Stimulated activated CD4-positive, alpha-beta T cell treated with anti-CD3 and anti-CD28 coated beads, TNF-alpha, amount 100 ng/mL, for 4 hours (primary cell): ENCODE results near the gene PRICKLE3.
A peak's percentile ranks its signal among the peaks of the same experiment; 100 is the strongest.

Source experiments
- DNase-seq, 3 experiments: peaks; one replicate each; pipeline ENCODE4 v3.0.0-alpha.2; 2020; ENCODE audit warnings: low read depth in 3 of 3

The PRICKLE3 gene, protein sequence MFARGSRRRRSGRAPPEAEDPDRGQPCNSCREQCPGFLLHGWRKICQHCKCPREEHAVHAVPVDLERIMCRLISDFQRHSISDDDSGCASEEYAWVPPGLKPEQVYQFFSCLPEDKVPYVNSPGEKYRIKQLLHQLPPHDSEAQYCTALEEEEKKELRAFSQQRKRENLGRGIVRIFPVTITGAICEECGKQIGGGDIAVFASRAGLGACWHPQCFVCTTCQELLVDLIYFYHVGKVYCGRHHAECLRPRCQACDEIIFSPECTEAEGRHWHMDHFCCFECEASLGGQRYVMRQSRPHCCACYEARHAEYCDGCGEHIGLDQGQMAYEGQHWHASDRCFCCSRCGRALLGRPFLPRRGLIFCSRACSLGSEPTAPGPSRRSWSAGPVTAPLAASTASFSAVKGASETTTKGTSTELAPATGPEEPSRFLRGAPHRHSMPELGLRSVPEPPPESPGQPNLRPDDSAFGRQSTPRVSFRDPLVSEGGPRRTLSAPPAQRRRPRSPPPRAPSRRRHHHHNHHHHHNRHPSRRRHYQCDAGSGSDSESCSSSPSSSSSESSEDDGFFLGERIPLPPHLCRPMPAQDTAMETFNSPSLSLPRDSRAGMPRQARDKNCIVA

DNA sequence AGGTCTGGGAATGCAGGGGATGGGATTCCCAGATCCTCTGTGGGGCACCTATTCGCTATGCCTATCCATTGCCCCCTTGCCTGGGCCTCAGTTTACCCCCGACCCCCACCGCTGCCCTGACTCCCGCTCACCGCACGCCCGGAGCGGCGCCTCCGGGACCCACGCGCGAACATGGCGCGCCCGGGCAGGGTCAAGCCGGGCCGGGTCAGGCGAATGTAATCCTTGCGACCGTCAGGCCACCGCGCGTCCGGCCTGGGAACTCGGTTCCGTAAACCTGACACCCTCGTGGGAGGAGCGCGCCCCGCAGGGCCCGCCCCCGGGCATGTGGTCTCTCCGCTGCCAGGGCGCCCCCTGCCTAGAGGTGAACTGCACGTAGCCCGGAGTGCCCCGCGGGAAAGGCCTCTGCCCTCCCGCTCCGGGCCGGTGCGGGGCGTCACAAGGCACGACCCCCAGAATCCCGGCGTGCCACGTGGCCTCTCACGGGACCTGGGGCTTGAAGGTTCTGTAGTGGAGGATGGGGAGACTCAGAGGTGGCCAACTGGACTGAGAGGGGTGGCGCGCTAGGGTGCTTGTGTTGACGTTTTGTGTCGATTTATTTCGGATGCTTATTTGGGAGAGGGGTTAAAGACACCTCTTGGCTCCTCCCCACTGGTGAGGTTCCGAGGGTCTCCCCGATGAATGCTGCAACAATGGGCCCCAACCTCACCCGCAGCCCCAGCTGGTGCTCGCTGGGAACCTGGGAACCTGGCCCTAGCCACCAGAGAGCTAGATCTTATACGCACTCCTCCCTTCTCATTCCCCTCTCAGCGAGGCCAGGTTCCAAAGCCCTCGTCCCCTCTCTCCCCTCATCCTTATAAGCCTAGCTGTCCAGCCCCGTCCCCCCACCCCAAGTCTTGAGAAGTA, at the start of gene PRICKLE3:
TSS of gene PRICKLE3 (minus strand) at position 249 of the 903 bp plus-strand sequence. CDS start at position 173, 76 bp downstream.
- peak; percentile 51 to 56 (median 54) for DNase-seq

DNA sequence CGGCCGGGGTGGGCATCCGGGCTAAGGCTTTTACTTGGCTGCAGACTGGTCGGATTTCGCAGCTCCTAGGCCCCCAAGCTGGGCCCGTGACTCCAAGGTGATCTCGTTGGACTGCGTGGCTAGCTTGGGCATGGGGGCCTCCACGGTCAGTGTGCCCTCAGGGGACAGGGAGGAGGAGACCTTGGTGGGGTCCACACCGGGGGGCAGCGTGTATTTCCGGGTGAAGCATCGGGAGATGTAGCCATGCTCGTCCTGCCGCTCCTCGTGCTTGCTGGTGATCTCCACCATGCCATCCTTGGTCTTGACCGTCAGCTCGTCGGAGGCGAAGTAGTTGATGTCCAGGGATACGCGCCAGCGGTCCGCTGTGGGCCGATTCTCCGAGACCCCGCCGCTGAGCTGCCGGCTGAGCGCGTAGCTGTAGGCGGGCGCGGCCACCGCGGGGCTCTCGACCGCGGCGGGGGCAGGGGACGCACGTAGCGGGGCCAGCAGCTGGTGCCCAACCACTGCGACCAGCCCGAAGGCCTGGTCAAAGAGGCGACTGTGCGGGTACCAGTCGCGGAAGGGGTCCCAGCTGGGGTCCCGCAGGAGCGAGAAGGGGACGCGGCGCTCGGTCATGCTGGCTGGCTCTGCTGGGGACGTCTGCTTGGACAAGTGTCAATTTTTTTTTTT, 47.8 kb upstream of the PRICKLE3 start:
- DNase-seq, result no peak

DNA sequence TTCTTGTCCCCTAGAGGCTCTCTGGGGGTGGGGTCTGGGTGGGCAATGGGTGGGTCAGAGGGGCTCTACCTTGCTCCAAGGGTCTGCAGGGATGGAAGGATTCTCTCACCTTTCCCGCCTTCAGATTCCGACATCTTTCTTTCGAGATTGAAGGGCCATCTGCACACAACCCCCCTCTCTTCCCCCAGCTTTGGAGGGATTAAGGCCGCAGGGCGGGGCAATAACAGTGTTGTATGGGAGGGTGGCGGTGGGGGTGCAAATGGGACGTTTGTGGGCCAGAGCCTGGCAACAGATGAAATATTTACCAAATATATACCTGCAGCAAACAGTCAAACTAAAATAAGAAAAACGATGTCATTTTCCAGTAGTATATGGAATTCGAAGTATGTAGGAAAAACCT, 47.0 kb upstream of the PRICKLE3 start, which contains the start of gene CACNA1F:
TSS of gene CACNA1F (minus strand) at position 165 of the 400 bp plus-strand sequence. CDS start at position 134, 31 bp downstream.
- DNase-seq, result no peak

DNA sequence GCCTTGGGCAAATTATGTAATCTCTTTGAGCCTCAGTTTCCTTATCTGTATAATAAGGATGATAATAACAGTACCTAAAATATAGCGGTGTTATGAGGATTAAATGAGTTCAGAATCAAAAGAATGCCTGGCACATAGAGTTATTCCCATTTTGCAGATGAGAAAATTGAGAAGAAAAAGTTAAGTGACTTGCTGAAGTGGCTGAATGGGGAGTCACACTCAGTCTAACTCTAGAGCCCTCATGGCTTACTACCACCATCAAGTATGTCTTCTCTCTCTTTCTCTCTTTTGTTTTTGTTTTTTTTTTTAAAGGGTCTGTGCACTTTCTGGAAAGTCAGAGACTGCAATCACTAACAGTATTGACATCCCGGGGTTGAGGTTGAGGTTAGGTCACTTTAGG, 46.4 kb upstream of the PRICKLE3 start:
- no peak for DNase-seq

DNA sequence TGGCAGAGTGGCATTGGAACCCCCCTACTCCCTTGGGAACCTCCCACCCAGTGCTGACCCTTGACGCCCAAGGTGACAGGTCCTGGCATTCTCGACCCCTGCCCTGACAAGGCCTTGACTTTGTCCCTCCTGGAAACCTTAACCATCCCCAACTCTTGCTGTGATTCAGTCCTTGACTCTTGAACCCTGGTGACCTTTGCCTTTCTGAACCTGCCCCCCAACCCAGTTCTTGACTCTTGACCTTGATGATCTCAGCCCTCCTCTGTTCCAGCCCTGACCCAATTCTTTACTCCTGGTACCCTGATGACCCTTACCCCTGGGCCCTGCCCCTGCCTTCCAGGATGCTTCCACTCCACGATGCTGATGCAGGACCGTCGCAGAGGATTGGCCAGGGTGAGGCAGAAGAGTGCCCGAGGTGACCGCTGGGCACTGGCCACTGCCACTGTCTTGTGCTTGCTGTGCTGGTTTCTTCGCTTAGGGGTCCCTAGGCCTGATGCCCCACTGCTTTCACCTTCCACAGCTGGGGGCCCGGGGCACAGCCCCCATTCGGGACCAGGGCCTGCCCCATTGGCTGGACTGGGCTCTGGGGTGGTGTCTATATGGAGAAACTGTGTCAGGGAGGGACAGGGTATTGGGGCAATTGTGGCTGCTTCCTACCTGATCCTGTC, 45.3 kb upstream of the PRICKLE3 start:
- no peak for DNase-seq

DNA sequence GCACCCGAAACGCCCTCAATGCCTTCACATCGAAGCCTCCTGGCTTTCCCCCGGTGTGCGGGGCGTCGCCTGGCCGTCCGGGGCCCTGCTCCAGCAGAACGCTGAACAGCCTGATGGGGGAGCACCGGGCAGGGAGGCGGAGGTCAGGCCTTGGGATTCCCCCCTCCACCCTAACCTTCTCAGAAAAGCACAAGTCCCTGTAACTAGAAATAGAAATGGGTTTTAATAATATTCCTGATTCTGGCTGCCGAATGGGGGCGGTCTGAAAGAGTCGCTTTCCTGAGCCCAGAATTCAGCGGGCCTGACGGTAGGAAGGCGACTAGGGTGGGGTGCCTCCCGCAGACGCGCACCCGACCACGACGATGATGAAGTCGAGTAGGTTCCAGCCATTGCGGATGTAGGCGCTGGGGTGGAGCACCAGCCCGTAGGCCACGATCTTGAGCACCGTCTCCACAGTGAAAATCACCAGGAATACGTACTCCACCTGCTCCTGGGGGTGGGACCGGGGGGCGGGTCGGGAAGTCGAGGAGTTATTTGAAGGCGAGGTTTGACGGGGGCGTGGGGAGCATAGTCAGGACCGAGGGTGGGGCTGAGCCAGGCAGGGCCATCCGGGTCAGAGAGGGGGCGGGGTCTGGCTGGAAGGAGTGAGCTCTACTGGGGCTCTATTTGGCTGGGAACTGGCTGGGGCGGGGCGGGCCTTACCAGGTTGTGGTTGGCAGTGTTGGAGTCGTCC, 44.5 kb upstream of the PRICKLE3 start:
- DNase-seq, result peak in 2 of 3 experiments; percentile 14 to 33

DNA sequence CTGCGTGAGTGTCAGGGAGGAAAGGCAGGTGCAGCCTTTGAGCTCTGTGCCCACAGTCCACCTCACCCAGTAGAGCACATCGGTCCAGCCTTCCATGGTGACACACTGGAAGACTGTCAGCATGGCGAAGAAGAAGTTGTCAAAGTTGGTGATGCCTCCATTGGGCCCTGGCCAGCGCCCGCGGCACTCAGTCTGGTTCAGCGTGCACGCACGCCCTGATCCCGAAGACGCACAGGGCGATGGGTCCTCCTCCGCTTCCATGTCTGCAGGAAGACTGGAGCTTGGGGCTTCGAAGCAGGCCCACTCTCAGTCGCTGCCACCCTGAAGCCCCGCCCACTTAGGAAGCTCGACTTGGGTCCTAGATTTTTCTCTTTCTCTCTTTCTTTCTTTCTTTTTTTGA, 42.0 kb upstream of the PRICKLE3 start:
- no peak for DNase-seq

DNA sequence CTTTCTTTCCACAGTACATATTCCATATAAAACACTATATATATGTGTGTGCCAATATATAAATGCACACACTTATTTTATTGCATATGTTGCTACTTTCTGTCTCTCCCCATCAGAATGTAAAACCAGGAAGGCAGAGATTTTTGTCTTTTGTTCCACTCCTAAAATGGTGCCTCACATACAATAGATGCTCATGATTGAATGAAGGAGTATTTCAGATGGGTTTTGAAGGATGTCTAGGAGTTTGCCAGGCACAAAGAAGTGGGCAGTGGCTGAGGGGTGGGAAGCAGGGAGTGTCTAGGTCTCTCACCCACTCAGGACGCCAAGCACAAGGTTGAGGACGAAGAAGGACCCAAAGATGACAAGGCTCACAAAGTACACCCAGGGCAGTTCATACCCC, 41.6 kb upstream of the PRICKLE3 start:
- DNase-seq, result no peak

DNA sequence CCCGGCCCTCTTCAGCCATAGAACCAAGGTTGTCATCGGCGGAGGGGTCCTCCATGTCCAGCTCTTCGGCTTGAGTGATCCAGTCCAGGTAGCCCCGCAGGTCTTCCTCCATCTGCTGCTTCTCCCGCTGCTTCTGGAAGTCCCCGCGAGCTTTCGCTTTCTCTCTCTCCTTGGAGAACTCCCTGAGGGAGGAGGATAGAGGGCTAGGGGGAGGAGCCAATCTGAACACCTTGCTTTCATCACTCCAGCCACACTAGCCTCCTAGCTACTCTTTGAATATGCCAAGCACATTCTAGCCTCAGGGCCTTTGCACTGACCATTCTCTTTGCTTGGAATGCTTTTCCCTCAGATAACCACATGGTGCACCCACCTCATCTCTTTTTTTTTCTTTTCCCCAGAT, 40.8 kb upstream of the PRICKLE3 start:
- DNase-seq, result no peak

DNA sequence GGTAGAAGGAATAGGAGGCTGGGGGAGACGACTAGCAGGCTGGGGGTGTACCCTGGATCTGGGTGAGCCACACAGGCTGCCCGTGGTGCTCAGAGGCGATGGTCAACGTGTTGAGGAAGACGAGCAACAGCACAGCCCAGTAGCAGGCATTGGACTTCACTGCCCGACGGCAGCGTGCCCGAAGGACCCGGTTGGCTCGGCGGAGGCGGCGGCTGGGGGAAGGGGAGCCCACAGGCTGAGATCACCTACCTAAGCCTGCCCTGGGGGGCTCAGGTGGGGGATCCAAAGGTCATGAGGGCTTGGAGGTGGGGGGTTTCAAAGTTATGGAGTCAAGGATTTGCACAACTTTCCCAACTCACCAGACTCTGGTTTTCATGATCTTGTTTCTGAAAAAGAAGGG, 39.7 kb upstream of the PRICKLE3 start:
- DNase-seq, result no peak

DNA sequence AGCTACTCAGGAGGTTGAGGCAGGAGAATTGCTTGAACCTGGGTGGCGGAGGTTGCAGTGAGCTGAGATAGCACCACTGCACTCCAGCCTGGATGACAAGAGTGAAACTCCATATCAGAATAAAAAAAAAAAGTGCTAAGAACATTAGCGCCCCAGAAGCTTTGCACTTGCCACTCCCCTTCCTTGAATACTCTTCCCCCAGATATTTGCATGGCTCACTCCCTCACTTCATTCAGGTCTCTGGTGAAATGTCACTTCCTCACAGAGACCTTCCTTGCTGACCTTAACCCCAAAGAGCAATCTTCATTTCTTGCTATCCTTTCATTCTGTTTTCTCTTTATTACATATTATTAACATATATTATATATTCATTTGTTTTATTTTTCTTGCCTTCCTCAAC, 35.7 kb upstream of the PRICKLE3 start:
- DNase-seq, result no peak

DNA sequence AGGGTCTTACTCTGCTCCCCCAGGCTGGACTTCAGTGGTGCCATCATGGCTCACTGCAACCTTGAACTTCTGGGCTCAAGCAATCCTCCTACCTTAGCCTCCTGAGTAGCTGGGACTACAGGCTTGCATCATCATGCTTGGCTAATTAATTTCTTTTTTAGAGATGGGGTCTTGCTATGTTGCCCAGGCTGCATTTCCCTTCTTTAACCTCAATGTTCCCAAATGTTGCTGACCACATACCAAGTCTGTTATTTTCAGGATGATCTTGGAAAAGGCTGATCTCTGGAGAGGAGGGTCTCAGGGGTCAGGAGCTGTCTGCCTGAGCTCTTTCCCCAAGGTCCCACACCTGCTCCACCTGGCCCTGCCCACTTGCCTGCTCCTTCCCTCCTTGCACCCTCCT, 33.9 kb upstream of the PRICKLE3 start:
- no peak for DNase-seq

DNA sequence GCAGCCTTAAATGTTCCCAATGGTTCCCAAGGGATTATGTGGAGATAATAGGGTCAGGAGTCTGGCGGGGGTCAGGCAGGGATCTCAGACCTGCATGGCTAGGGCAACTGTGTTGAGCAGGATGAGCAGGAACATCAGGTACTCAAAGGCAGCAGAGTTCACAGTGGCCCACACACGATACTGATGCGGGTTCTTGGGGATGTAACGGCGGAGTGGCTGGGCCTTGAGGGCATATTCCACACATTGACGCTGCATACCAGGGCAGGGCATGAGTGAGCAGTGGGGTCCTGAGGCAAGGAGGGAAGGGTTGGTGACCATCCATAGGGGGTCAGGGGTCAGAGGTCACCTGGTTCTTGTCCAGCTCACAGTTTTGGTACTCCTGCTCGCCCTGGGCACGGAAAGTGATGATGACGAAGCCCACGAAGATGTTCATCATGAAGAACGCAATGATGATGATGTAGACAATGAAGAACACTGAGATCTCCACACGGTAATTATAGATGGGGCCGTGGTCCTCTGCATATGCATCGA, 28.9 kb upstream of the PRICKLE3 start:
- no peak for DNase-seq

DNA sequence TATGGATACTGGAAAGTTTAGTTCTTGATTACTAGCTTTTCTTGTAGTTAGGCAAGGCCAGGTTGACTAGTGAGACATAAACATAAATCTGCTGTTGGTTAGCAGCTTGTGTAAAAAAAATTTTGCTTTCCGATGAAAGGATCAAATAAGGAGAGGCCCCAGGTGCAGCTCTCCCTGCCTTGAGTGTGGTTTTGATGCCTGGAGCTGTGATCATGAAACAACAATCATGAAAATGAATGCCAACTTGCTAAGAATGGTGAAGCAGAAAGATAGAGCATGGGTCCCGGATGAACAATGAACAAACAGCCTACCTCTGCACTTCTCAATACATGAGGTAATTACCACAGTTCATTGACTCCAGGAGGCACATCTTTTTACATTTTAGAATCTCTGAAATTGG, 28.2 kb upstream of the PRICKLE3 start:
- no peak for DNase-seq

DNA sequence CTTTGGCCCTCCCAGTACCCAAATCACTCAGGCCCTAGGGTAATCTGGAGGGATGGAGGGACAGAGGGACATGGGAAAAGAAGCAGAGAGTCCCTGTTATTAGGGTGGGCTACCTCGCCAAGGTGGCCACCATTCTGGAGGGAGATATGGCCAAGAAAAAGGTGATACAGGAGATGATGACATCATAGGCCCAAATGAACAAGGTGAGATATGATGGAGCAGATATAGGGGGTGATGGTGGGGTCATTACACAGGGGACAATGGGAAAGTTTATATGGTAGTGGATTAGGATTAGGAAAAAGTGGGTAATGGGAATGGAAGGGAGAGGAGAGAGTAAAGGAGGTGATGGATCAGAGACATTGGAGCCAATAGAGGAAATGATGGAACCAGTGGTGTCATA, 26.7 kb upstream of the PRICKLE3 start:
- DNase-seq, result no peak

DNA sequence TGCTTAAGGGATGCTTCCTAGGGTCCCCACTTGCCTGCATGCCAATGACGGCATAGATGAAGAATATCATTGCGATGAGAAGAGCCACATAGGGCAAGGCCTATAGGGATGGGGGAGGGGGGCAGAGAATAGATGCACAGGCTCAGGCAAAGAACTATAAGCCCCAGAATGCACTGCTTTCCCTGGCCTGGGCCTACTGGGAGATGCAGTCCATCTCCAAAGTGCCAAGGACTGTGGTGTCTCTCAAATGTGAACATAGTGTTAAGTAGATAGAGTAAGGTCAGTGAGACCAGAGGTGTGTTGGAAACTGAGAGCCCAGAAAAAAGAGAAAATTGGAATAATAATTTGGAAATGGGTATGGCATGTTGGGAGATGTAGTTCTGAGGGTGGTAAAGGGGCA, 26.0 kb upstream of the PRICKLE3 start:
- DNase-seq, result no peak

DNA sequence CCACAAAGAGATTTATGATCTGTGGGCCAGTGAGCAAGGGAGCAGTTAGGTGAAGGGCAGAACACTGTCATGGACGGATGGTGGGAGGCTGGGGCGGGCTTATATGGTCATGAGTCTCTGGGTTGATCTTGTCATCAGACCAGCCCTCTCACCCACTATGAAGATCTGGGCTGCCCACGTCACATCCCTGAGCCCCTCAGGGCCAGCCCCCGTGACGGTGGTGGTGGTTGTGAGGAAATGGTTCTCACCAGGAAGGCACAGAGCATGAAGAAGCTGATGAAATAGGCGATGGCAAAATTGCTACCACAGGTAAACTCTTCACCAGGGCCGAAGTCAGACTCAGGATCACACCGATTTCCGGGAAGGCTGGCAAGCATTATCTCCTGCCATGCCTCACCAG, 24.9 kb upstream of the PRICKLE3 start:
- DNase-seq, result no peak

DNA sequence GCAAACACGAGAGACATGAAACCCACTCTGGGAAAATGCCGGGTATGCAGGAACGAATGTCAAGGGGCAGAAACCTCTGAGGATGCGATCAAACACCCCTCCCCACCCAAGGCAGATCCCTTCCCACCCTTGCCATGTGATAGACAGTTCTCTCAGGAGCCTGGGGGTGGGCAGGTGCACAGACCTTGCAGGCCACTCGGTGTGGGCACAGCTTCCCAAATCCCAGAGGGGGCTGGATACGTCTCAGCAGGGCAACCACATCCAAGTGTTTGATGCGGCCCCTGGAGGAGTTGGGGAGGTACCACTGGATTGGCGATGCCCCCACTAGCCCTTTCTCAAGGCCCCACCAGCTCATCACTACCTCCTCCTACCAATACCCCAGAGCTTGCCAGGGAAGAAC, 24.2 kb upstream of the PRICKLE3 start:
- no peak for DNase-seq

DNA sequence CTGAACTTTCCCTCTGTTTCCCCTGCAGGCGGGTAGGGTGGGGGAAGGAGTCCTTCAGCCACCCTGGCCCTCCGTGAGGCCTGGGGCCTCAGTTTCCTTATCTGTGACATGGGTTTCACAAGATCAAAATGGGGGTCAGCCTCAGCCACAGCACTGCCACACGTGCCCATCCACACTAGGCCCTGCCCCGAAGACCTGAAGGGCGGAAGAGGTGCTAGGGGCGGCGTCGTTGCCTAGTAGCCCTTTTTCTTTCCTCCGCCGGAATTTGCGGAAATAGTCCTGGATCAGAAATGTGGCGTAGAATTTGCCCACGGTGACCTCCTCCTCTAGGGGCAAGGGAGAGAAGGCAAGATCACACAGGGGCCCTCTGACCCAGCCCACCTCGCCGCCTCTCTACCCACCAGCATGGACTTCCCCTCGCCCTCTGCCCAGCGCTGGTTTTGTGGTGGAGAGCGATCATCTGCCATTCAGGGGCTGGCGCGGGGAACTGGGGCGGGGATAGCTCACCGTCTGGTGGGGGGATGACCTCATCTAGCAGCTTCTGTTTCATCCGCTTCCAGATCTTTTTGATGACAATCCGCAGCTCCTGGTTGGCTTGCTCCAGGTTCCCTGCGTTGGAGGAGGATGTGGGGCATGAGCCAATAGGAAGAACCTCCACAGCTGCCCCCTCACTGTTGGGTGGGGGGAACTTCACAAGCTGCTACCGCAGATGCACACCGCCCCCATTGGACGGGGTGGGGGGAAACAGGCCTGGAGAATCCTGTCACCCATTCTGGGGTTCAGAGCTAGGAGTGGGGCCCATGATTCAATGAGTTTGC, 23.5 kb upstream of the PRICKLE3 start:
- DNase-seq, result no peak
